H1 (cell line): ENCODE measurements around the gene EPB41L4A. TPM values are rescaled to one million over a fixed set of nuclear protein-coding genes. Genes with fewer than 3 reads are reported as not detected.

ENCODE experiments used
- CTCF ChIA-PET: fragments of 300-600 bp; sonication (Branson Sonifier 250); formaldehyde crosslinking; loops from one replicate; lab custom pipeline; 2021; ENCODE audit not compliant: partially characterized antibody; lab: Charles Lee
- POLR2A ChIA-PET: fragments of 300-600 bp; sonication (Branson Sonifier 250); formaldehyde crosslinking; loops from one replicate; lab custom pipeline; 2021; ENCODE audit warnings: inconsistent platforms; ENCODE audit not compliant: partially characterized antibody; lab: Charles Lee
- DNase-seq, 2 experiments: peaks; one replicate each; pipeline versions ENCODE4 v3.0.0 to v3.0.0-alpha.2; 2010 to 2022; ENCODE audit warnings: low spot score in 2 of 2, low read depth in 1 of 2, mixed read lengths in 1 of 2
- FAIRE-seq: peaks from 2 replicates; lab custom pipeline; 2011; peaks lifted over from hg19 to GRCh38; lab: Jason Lieb, UNC
- H2AFZ ChIP-seq: 2 replicates; pipeline ENCODE4 v1.8.1; 2012; ENCODE audit warnings: low read length, inconsistent platforms
- H2AK5ac ChIP-seq: 2 replicates; pipeline ENCODE4 v1.6.1; 2013; ENCODE audit warnings: low read depth, low read length
- H2BK120ac ChIP-seq: replicated peaks from 2 replicates; pipeline ENCODE3; 2013; ENCODE audit warnings: low read depth, low read length, inconsistent platforms
- H2BK12ac ChIP-seq: 2 replicates; pipeline ENCODE4 v1.6.1; 2013; ENCODE audit warnings: low read depth, low read length
- H2BK15ac ChIP-seq: 2 replicates; pipeline ENCODE4 v1.6.1; 2013; ENCODE audit warnings: low read length
- H2BK20ac ChIP-seq: 2 replicates; pipeline ENCODE4 v1.6.1; 2013; ENCODE audit warnings: low read length
- H2BK5ac ChIP-seq: 2 replicates; pipeline ENCODE4 v1.6.1; 2013; ENCODE audit warnings: low read depth, low read length
- H3K14ac ChIP-seq: 2 replicates; pipeline ENCODE4 v1.6.1; 2013; ENCODE audit warnings: inconsistent platforms; ENCODE audit not compliant: insufficient read length
- H3K18ac ChIP-seq: 2 replicates; pipeline ENCODE4 v1.6.1; 2013; ENCODE audit warnings: low read length; ENCODE audit errors: extremely low read depth
- H3K23ac ChIP-seq: 2 replicates; pipeline ENCODE4 v1.6.1; 2013; ENCODE audit warnings: inconsistent platforms; ENCODE audit not compliant: insufficient read length
- H3K23me2 ChIP-seq: 2 replicates; pipeline ENCODE4 v1.6.1; 2013; ENCODE audit warnings: low read depth, low read length
- H3K27ac ChIP-seq: 2 replicates; pipeline ENCODE4 v1.6.1; 2011; ENCODE audit warnings: low read depth, low read length, inconsistent platforms
- H3K27me3 ChIP-seq, 4 experiments: replicated peaks in 1 of 4; 1 replicate in 1 of 4; 2 replicates in 3 of 4; pipeline versions ENCODE4 v1.6.1 to v1.8.1; 2011 to 2013; ENCODE audit warnings: low read length in 3 of 4, mild to moderate bottlenecking in 3 of 4, inconsistent platforms in 2 of 4, mixed read lengths in 2 of 4, moderate library complexity in 1 of 4; ENCODE audit not compliant: control insufficient read depth in 3 of 4, insufficient read depth in 3 of 4; ENCODE audit errors: extremely low read depth in 1 of 4
- H3K36me3 ChIP-seq, 4 experiments: 2 replicates each; pipeline versions ENCODE4 v1.6.1 to v1.8.1; 2011 to 2013; ENCODE audit warnings: mild to moderate bottlenecking in 4 of 4, low read length in 3 of 4, moderate library complexity in 2 of 4, control low read depth in 1 of 4, inconsistent platforms in 1 of 4; ENCODE audit not compliant: insufficient read depth in 4 of 4, control insufficient read depth in 2 of 4
- H3K4ac ChIP-seq: replicated peaks from 2 replicates; pipeline ENCODE3; 2013; ENCODE audit warnings: low read length, low read depth, mixed read lengths, inconsistent platforms; ENCODE audit not compliant: insufficient read length
- H3K4me1 ChIP-seq, 4 experiments: replicated peaks in 1 of 4; 1 replicate in 1 of 4; 2 replicates in 3 of 4; pipeline versions ENCODE4 v1.6.1 to v1.8.1; 2011 to 2013; ENCODE audit warnings: low read length in 3 of 4, inconsistent platforms in 2 of 4, mixed read lengths in 1 of 4; ENCODE audit not compliant: insufficient read depth in 4 of 4, control insufficient read depth in 3 of 4
- H3K4me2 ChIP-seq, 2 experiments: 2 replicates each; pipeline versions ENCODE4 v1.6.1 to v1.8.1; 2011 to 2013; ENCODE audit warnings: low read depth in 2 of 2, low read length in 2 of 2, control low read depth in 1 of 2, inconsistent platforms in 1 of 2, mild to moderate bottlenecking in 1 of 2; ENCODE audit not compliant: insufficient read depth in 1 of 2
- H3K4me3 ChIP-seq, 4 experiments: fragments of 200-600, 300-600 bp in 1 of 4; sonication (generic), shearing (Covaris generic), sonication (Bioruptor Twin) in 1 of 4; 2 replicates each; pipeline versions ENCODE4 v1.5.1 to v1.8.1; 2011 to 2016; ENCODE audit warnings: low read length in 4 of 4, low read depth in 3 of 4, control low read depth in 2 of 4, inconsistent platforms in 2 of 4, mild to moderate bottlenecking in 2 of 4, mixed read lengths in 1 of 4, moderate library complexity in 1 of 4; ENCODE audit not compliant: insufficient read depth in 2 of 4; ENCODE audit errors: extremely low read depth in 1 of 4
- H3K56ac ChIP-seq: replicated peaks from 2 replicates; pipeline ENCODE3; 2013; ENCODE audit warnings: low read depth, mild to moderate bottlenecking, mixed read lengths, low read length, inconsistent platforms; ENCODE audit not compliant: insufficient read length
- H3K79me1 ChIP-seq: 2 replicates; pipeline ENCODE4 v1.6.1; 2013; ENCODE audit warnings: low read depth, low read length, control low read depth
- H3K79me2 ChIP-seq, 2 experiments: 2 replicates each; pipeline versions ENCODE4 v1.6.1 to v1.8.1; 2012 to 2013; ENCODE audit warnings: low read length in 2 of 2, mild to moderate bottlenecking in 2 of 2, inconsistent platforms in 1 of 2; ENCODE audit not compliant: insufficient read depth in 2 of 2, control insufficient read depth in 1 of 2
- H3K9ac ChIP-seq, 4 experiments: replicated peaks in 1 of 4; 1 replicate in 1 of 4; 2 replicates in 3 of 4; pipeline versions ENCODE4 v1.6.1 to v1.8.1; 2011 to 2013; ENCODE audit warnings: low read depth in 3 of 4, low read length in 3 of 4, control low read depth in 2 of 4, mild to moderate bottlenecking in 2 of 4, moderate library complexity in 2 of 4, inconsistent platforms in 1 of 4; ENCODE audit errors: extremely low read depth in 1 of 4
- H3K9me3 ChIP-seq, 2 experiments: 2 replicates each; pipeline versions ENCODE4 v1.6.1 to v1.8.1; 2012 to 2013; ENCODE audit warnings: mild to moderate bottlenecking in 2 of 2, moderate library complexity in 2 of 2, control low read depth in 1 of 2, inconsistent platforms in 1 of 2, low read depth in 1 of 2, low read length in 1 of 2, mixed read lengths in 1 of 2; ENCODE audit not compliant: insufficient read depth in 2 of 2
- H4K20me1 ChIP-seq, 2 experiments: replicated peaks in 1 of 2; 2 replicates each; pipeline versions ENCODE3 to v1.8.1; 2011 to 2013; ENCODE audit warnings: inconsistent platforms in 2 of 2, low read length in 2 of 2, mild to moderate bottlenecking in 1 of 2; ENCODE audit not compliant: insufficient read depth in 2 of 2, control insufficient read depth in 1 of 2
- H4K5ac ChIP-seq: 2 replicates; pipeline ENCODE4 v1.6.1; 2013; ENCODE audit warnings: low read length, low read depth, mixed read lengths, inconsistent platforms; ENCODE audit not compliant: insufficient read length
- H4K8ac ChIP-seq: 2 replicates; pipeline ENCODE4 v1.8.0; 2013; ENCODE audit warnings: mild to moderate bottlenecking, moderate library complexity, low read length, inconsistent platforms; ENCODE audit not compliant: insufficient read depth; ENCODE audit errors: extremely low read depth
- H4K91ac ChIP-seq: replicated peaks from 2 replicates; pipeline ENCODE3; 2013; ENCODE audit warnings: low read length, mixed read lengths, inconsistent platforms; ENCODE audit not compliant: insufficient read length
- ATF3 ChIP-seq: IDR thresholded peaks from 2 replicates; pipeline ENCODE4 v1.6.1; 2011; ENCODE audit warnings: low read depth, mild to moderate bottlenecking, low read length; ENCODE audit not compliant: insufficient read depth
- BCL11A ChIP-seq, 2 experiments: IDR thresholded peaks; one replicate each; pipeline ENCODE4 v1.6.1; 2011; ENCODE audit warnings: low read depth in 2 of 2, low read length in 2 of 2, mild to moderate bottlenecking in 2 of 2
- E2F6 ChIP-seq: IDR thresholded peaks from 2 replicates; pipeline ENCODE4 v1.6.1; 2012; ENCODE audit warnings: inconsistent platforms
- GABPA ChIP-seq: IDR thresholded peaks from 2 replicates; pipeline ENCODE4 v1.6.1; 2011; ENCODE audit warnings: mild to moderate bottlenecking, low read length, moderate library complexity, borderline replicate concordance; ENCODE audit not compliant: insufficient read depth
- KDM1A ChIP-seq: fragments of 200-600, 300-600 bp; sonication (generic); IDR thresholded peaks from 2 replicates; pipeline ENCODE4 v1.7.1; 2016; ENCODE audit warnings: mild to moderate bottlenecking, low read length, borderline replicate concordance
- MAX ChIP-seq: IDR thresholded peaks from 2 replicates; pipeline ENCODE4 v1.6.1; 2012; ENCODE audit warnings: inconsistent platforms
- NRF1 ChIP-seq: IDR thresholded peaks from 2 replicates; pipeline ENCODE4 v1.6.1; 2011; ENCODE audit warnings: mild to moderate bottlenecking, low read depth, low read length, improper control_type of control experiment
- PHF8 ChIP-seq: fragments of 200-600 bp; sonication (generic); conservative IDR thresholded peaks from 2 replicates; pipeline ENCODE4 v1.7.1; 2012; ENCODE audit warnings: low read depth, mild to moderate bottlenecking, inconsistent platforms, low read length, moderate library complexity
- POLR2A ChIP-seq, 2 experiments: IDR thresholded peaks; 1 replicate in 1 of 2; 2 replicates in 1 of 2; pipeline ENCODE4 v1.6.1; 2011; ENCODE audit warnings: low read depth in 2 of 2, low read length in 2 of 2, mild to moderate bottlenecking in 2 of 2; ENCODE audit errors: control extremely low read depth in 1 of 2
- POLR2AphosphoS5 ChIP-seq: IDR thresholded peaks from 2 replicates; pipeline ENCODE4 v1.6.1; 2011; ENCODE audit warnings: low read depth, low read length
- RBBP5 ChIP-seq: IDR thresholded peaks from 2 replicates; pipeline ENCODE4 v1.7.1; 2012; ENCODE audit warnings: low read depth, mild to moderate bottlenecking, inconsistent platforms, low read length, moderate library complexity, borderline replicate concordance
- SP1 ChIP-seq: IDR thresholded peaks from 2 replicates; pipeline ENCODE4 v1.6.1; 2011; ENCODE audit warnings: low read depth, low read length
- SRF ChIP-seq: IDR thresholded peaks from 2 replicates; pipeline ENCODE4 v1.6.1; 2011; ENCODE audit warnings: mild to moderate bottlenecking, low read depth, low read length, moderate library complexity
- TAF7 ChIP-seq: optimal IDR thresholded peaks from 2 replicates; pipeline ENCODE3; 2011; ENCODE audit warnings: low read depth, mild to moderate bottlenecking, inconsistent platforms, low read length, moderate library complexity, borderline replicate concordance
- WGBS, 2 experiments: shearing (Covaris generic) in 1 of 2; methylation state at CpG; one replicate each; pipeline versions ENCODE4 v1.1.6 to v1.1.7; 2013 to 2015; ENCODE audit warnings: low lambda C conversion rate in 2 of 2, mixed read lengths in 2 of 2, inconsistent platforms in 1 of 2, low coverage in 1 of 2, missing lambda C conversion rate in 1 of 2; ENCODE audit not compliant: insufficient replicate concordance in 2 of 2, insufficient coverage in 1 of 2, insufficient read length in 1 of 2; ENCODE audit errors: extremely low coverage in 1 of 2, missing lambda C conversion rate in 1 of 2; 5-methylcytosine and 5-hydroxymethylcytosine counted together
- polyA plus RNA-seq, 7 experiments: library from polyadenylated mRNA; depleted of rRNA in 3 of 7; stranded (reverse) in 5 of 7; unstranded in 2 of 7; fragments of >200 nt in 5 of 7; fragments of 200-250 nt in 2 of 7; gene quantifications; 1 replicate in 5 of 7; 2 replicates in 1 of 7; 4 replicates in 1 of 7; pipeline versions ENCODE4 v1.2.1 to v1.2.3, GENCODE V29; 2011 to 2013; ENCODE audit warnings: missing spikeins in 2 of 7, mixed read lengths in 2 of 7
- total RNA-seq: library from RNA; stranded (reverse); fragmentation: NEBNext Ultra II Directional; extraction: Animal tissue kit (Norgen Biotek cat#: 25700); gene quantifications from 2 replicates; pipeline ENCODE4 v1.2.1, GENCODE V29; 2021

The EPB41L4A gene
- total and polyA plus RNA-seq, 2 of the 8 experiments (the other 6 are each of a cell fraction or from before 2014, with no cell fraction given), result 1.6 to 4.6 TPM

- no peak overlapping the region for H4K91ac ChIP-seq
- H3K36me3 ChIP-seq, result no peaks in the 10 kb centered on the region
- FAIRE-seq (no peak), DNase-seq (no peak)
- no peak overlapping the region for H2AFZ ChIP-seq
- no peak overlapping the region for H3K4me2 ChIP-seq
- H3K27ac ChIP-seq, result no peak overlapping the region
- no peak overlapping the region for H3K23ac ChIP-seq
- H3K4ac ChIP-seq, result no peak overlapping the region
- no peak overlapping the region for H2BK20ac ChIP-seq
- no peaks in the 10 kb centered on the region for H3K23me2 ChIP-seq
- no peaks in the 10 kb centered on the region for H4K20me1 ChIP-seq
- no peaks in the 10 kb centered on the region for H3K79me2 ChIP-seq
- no peak overlapping the region for H2BK120ac ChIP-seq
- H3K14ac ChIP-seq, result no peak overlapping the region
- H4K5ac ChIP-seq, result no peak overlapping the region
- H3K4me3 ChIP-seq, result no peak overlapping the region
- no peaks in the 10 kb centered on the region for H3K27me3 ChIP-seq
- WGBS, 2 experiments, result 90% methylated on average over 1 of the region's 1 CpG; no CpG with 5 or more reads in 1 of the 2 experiments
- no peak overlapping the region for H2AK5ac ChIP-seq
- H2BK5ac ChIP-seq, result no peak overlapping the region
- H4K8ac ChIP-seq, result no peak overlapping the region
- CTCF ChIA-PET, result interaction anchor here (1.5 kb wide), 1 partner anchor 15 kb away, joined by 5 read pairs; no protein-coding TSS in a partner anchor
- peaks cover 0 to 4% (median 2%) of the 10 kb centered on the region in 4 experiments; a peak in 1 of 7 replicates for H3K4me1 ChIP-seq
- H2BK15ac ChIP-seq, result no peak overlapping the region; the same call in 1 of the 2 replicates
- POLR2A ChIA-PET, result no interaction called here
- H3K79me1 ChIP-seq, result no peaks in the 10 kb centered on the region
- no peak overlapping the region for H2BK12ac ChIP-seq
- no peak overlapping the region for H3K18ac ChIP-seq
- no peak overlapping the region for H3K56ac ChIP-seq
- H3K9me3 ChIP-seq, result no peaks in the 10 kb centered on the region
- H3K9ac ChIP-seq, result no peak overlapping the region
- TF ChIP-seq POLR2AphosphoS5 (no peak), RBBP5 (no peak), SP1 (no peak), NRF1 (no peak), GABPA (no peak), ATF3 (no peak), MAX (no peak), E2F6 (no peak), SRF (no peak), BCL11A (IDR thresholded peaks at IDR 0.05; ENCODE audit: low read depth in 2 of 2, low read length in 2 of 2) (no peak), POLR2A (IDR thresholded peaks at IDR 0.05; ENCODE audit: control extremely low read depth in 1 of 2, low read depth in 2 of 2, low read length in 2 of 2) (no peak), TAF7 (no peak), KDM1A (no peak), PHF8 (no peak)
Observed at GRCh38 chr5:112232667-112233066, 186.4 kb downstream of the EPB41L4A start.
